GM21381 (cell line): ENCODE measurements around the gene PTMA.
"Not testable (repeated sequence)": the region's sequence is repeated elsewhere in the genome, so short reads cannot be mapped to it uniquely, and the experiment has no call there.

Experiments used
- ATAC-seq: cut with Tn5 transposase; IDR thresholded peaks from one replicate; pipeline ENCODE4 v1.9.1; 2021; ENCODE audit warnings: mild to moderate bottlenecking, moderate library complexity; ENCODE audit not compliant: unreplicated experiment

Gene PTMA

DNA sequence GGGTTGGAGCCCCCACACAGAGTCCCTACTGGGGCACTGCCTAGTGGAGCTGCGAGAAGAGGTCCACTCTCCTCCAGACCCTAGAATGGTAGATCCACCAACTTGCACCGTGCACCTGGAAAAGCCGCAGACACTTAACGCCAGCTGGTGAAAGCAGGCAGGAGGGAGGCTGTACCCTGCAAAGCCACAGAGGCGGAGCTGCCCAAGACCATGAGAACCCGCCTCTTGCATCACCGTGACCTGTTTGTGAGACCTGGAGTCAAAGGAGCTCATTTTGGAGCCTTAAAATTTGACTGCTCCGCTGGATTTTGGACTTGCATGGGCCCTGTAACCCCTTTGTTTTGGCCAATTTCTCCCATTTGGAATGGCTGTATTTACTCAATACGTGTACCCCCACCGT lies 40.7 kb downstream of the PTMA start:
- ATAC-seq: not testable (repeated sequence)

DNA sequence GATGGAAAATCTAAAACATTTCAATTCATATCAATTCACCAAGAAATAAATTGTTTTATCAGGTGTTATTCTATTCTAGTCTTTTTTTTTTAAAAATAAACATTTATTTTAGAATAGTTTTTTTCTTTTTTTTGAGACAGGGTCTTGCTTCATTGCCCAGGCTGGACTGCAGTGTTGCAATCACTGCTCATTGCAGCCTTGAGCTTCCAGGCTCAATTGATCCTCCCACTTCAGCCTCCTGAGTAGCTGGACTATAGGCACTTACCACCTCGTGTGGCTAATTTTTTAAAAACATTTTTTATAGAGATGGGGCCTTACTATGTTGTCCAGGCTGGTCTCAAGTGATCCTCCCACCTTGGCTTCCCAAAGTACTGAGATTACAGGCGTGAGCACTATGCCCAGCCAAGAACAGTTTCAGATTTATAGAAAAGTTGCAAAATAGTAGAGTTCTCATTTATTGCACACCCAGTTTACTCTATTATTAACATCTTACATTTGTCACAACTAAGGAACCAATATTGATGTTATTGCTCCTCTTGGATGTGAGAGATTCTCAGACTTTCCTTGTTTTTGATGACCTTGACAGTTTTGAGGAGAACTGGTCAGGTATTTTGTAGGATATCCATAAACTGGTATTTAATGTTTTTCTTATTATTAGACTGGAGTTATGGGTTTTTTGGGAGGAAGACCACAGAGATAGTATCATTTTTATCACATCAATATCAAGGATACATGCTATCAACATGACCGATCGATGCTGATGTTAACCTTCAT lies 42.9 kb downstream of the PTMA start:
- ATAC-seq: no peak

DNA sequence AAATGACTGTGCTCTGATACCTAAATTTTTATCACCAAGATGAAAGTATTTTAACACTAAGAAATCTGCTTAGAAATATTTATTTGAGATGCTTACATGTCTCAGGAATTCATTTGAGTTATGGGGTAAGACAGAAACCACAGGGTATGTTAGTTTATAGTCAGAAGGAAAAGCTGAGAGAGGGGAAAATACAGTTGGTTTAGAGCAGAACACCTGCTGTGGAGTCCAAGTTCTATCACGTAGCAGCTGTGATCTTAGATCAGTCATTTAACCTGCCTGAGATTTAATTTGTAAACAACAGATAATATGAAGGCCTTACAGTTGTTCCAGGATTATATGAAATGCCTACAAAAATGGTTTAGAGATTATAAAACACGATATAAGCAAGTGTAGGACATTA lies 43.7 kb downstream of the PTMA start:
- no peak for ATAC-seq

DNA sequence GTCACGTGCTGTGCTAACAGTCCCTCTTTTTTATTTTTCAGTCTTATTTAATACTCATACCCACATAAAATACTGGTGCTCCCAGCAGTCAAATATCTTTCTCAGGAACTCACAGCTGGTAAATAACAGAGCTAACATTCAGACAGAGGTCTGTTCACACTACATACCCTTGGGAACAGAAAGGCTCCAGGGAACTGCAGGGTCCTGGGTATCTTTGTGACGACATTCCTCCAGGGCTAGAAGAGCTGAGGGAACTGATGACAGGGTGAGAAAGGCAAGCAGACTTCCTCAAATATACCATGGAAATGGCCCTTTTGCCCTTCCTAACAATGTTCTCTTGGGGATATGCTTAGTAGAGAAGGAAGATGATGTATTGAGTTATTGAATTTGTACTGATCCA lies 53.4 kb downstream of the PTMA start:
- no peak for ATAC-seq
